GM18861 (cell line): ENCODE measurements around the gene CHST9.
"Not testable (repeated sequence)": the region's sequence is repeated elsewhere in the genome, so short reads cannot be mapped to it uniquely, and the experiment has no call there.

Source experiments
- ATAC-seq: cut with Tn5 transposase; IDR thresholded peaks from one replicate; pipeline ENCODE4 v1.9.1; 2021; ENCODE audit not compliant: unreplicated experiment

CHST9 gene

GRCh38 chr18:27175245-27175644 is 9.9 kb downstream of the CHST9 start:
- no peak for ATAC-seq

DNA sequence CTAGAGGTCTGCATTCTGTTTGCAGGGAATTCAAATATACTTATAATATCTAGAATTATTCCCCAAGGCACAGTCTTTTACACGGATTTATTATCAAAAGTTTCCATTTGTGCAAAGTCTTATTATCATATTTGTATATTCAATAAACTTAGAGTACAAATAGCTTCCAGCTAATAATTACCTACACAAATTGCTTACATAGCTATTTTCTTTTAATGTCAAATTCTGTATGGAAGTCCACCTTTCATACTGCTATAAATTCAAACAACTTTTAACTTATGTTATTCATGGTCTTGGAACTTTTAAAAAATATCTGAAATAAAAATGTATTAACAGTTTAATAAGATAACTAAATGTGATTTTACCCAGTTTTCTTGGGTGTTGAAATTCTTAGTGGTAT is 13.1 kb downstream of the CHST9 start:
- ATAC-seq, result no peak

GRCh38 chr18:27165412-27165811 is 19.7 kb downstream of the CHST9 start:
- ATAC-seq, result no peak

DNA sequence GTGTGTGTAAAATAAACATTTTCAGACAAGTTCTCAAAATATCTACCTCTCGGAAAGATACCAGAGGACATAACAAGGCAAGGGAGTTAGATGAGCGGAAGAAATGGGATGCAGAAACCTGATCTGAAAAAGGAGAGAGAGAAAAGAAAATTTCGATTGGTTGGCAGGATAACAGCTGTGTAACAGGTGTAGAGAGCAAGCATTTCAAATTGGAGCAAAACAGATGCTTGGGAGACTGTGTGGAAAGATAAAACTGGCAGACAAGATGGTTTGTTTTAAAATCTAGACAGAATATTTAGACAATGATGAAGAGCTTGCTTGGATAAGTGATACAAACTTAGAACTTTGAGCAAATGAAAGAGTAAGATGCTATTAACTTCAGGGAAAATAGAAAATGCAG is 20.2 kb downstream of the CHST9 start:
- no peak for ATAC-seq

- ATAC-seq, result not testable (repeated sequence)
Measured at GRCh38 chr18:27163197-27163716, 21.9 kb downstream of the CHST9 start.

DNA sequence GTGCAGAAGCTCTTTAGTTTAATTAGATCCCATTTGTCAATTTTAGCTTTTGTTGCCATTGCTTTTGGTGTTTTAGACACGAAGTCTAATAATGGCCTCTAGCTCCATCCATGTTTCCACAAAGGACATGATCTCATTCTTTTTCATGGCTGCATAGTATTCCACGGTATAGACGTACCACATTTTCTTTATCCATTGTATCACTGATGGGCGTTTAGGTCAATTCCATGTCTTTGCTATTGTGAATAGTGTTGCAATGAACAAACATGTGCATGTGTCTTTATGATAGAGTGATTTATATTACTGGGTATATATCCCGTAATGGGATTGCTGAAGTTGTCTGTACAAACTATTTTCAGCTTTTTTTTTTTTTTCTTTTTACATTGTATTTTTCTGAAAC is 35.9 kb downstream of the CHST9 start:
- not testable (repeated sequence) for ATAC-seq

GRCh38 chr18:27144672-27145071 is 40.4 kb downstream of the CHST9 start:
- no peak for ATAC-seq

DNA sequence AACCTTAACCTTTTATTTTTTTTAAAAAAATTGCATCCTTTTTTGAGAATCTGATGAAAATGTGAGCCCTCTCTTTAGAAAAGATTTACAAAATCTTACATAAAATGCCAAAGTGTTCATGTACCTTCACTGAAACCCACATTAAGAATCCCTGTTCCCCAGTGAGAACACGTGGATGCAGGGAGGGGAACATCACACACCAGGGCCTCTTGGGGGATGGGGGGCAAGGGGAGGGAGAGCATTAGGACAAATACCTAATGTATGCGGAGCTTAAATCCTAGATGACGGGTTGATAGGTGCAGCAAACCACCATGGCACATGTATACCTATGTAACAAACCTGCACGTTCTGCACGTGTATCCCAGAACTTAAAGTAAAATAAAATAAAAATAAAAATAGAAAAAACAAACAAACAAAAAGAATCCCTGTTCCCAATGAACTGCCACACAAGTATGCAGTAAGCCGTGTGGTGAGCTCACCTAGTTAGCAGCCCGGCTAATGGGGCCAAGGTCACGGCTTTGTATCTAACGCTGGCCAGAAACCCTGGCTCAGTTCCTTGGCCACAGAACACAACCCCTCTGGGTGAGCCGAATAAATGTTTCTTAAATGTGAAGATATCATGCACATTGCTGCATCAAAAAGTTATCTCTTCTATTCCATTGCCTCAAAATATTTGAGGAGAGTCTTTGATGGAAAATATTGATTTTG is 41.4 kb downstream of the CHST9 start:
- ATAC-seq, result no peak

- ATAC-seq, result no peak
Measured at GRCh38 chr18:27142891-27143290, 42.2 kb downstream of the CHST9 start.

DNA sequence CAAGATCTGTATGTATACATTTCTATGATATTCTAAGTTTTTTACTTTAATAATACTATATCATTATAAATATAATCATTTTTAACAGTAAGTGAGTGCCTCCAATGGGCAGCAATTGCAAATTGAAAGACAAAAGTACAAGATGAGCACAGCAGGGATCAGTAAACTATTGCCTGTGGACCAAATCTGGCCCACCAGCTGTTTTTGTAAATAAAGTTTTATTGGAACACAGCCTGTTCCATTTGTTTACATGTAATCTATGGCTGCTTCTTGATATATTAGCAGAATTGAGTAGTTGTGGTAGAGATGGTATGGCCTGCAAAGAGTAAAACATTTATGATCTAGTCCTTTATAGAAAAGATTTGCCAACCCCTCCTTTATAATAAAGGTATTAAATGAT is 43.2 kb downstream of the CHST9 start:
- ATAC-seq, result no peak

GRCh38 chr18:27138079-27138478 is 47.0 kb downstream of the CHST9 start:
- no peak for ATAC-seq

- no peak for ATAC-seq
Measured at GRCh38 chr18:27136208-27136535, 48.9 kb downstream of the CHST9 start.

- no peak for ATAC-seq
Measured at GRCh38 chr18:27135504-27136207, 49.5 kb downstream of the CHST9 start.

DNA sequence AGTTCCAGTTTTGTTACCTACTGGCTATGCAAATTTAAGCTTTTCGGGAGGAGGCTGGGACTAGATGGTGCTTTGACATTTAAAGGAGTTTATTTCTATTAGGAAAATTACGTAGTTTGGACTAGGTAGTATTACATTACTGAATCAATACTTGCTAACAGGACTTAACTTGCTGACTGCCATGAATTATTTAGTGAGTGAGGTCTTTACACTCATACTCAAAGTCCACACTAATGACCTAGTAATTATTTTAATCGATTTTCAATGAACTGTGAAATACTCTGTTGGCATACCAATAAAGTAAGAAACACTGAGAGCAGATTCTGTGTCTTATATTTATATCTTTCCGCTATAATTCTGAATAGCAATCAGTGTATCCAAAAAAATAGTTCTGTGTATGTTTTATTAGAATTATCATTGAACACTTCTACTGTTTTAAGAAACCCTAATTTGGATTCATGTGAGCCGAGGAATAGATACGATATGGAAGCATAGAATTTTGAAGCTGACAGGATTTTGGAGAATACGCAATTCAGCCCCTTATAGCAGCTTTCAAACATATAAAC is 55.0 kb downstream of the CHST9 start:
- no peak for ATAC-seq

DNA sequence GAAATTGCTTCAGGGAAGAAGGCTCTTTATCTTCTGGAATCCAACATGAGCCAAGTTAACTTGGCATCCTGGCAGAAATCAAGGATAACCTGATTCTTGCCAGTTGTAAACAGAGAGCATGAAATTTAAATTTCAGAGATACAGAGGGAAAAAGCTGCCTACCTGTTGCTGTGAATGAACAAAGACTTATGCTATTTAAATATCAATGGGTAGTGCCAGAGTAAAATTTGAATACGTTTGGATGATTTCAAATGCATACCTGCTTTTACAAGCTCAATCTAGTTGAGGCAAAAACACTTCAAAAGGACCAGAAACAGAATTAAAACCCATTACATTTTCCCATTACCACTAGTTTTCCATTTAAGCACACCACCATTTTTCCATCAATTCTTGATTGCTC is 60.9 kb downstream of the CHST9 start:
- no peak for ATAC-seq

DNA sequence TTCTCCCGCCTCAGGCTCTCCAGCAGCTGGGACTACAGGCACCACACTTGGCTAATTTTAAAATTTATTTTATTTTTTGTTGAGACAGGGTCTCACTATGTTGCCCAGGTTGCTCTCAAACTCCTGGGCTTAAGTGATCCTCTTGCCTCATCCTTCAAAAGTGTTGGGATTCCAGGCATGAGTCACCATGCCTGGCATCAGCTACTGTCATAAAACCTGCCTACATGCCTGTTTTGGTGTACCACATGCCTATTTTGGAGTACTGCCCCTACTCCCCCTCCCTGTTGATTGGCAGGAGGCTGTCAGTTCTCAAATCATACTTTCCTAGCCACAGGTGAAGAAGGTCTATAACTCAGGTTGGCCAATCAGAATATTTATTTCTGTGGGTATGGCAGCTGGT is 64.0 kb downstream of the CHST9 start:
- no peak for ATAC-seq

- no peak for ATAC-seq
Measured at GRCh38 chr18:27120246-27120645, 64.9 kb downstream of the CHST9 start.

DNA sequence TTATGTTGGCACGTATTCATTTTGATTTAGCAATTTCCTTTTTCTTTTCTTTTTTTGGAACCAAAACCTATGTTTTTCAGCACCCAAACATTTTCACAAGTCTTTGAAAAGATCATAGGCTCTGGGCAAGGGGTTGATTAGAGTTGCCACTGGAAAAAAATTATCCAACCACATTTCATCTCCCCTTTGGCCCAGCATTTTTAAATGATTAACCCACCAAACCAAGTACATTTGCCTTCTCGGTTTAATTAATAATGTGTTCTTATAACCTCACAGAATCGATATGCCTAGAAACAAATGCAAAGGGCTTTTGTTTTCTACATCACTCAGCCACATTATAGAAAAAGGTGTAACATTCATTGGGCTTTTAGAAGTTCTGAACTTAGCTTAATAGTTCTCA is 66.1 kb downstream of the CHST9 start:
- no peak for ATAC-seq

DNA sequence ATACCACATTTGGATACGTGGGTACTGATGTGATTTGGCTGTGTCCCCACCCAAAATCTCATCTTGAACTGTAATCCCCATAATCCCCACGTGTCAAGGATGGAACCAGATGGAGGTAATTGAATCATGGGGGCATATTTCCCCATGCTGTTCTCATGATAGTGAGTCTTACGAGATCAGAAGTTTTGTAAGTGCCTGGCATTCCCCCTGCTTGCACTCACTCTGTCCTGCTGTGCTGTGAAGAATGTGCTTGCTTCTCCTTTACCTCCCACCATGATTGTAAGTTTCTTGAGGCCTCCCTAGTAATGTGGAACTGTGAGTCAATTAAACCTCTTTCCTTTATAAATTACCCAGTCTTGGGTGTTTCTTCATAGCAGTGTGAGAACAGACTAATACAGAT is 70.3 kb downstream of the CHST9 start:
- no peak for ATAC-seq

GRCh38 chr18:27113358-27113757 is 71.8 kb downstream of the CHST9 start:
- ATAC-seq, result no peak

- no peak for ATAC-seq
Measured at GRCh38 chr18:27110319-27110718, 74.8 kb downstream of the CHST9 start.

GRCh38 chr18:27109451-27109850 is 75.7 kb downstream of the CHST9 start:
- ATAC-seq, result no peak
